Stimulated activated CD4-positive, alpha-beta T cell treated with anti-CD3 and anti-CD28 coated beads, Interleukin-12 subunit alpha, Interleukin-12 subunit beta, amount 100 ng/mL, for 24 hours (primary cell): ENCODE data around the gene AXIN2.

Experiments used
- DNase-seq, 2 experiments: peaks; one replicate each; pipeline ENCODE4 v3.0.0-alpha.2; 2020; ENCODE audit warnings: low read depth in 2 of 2

The AXIN2 gene, protein sequence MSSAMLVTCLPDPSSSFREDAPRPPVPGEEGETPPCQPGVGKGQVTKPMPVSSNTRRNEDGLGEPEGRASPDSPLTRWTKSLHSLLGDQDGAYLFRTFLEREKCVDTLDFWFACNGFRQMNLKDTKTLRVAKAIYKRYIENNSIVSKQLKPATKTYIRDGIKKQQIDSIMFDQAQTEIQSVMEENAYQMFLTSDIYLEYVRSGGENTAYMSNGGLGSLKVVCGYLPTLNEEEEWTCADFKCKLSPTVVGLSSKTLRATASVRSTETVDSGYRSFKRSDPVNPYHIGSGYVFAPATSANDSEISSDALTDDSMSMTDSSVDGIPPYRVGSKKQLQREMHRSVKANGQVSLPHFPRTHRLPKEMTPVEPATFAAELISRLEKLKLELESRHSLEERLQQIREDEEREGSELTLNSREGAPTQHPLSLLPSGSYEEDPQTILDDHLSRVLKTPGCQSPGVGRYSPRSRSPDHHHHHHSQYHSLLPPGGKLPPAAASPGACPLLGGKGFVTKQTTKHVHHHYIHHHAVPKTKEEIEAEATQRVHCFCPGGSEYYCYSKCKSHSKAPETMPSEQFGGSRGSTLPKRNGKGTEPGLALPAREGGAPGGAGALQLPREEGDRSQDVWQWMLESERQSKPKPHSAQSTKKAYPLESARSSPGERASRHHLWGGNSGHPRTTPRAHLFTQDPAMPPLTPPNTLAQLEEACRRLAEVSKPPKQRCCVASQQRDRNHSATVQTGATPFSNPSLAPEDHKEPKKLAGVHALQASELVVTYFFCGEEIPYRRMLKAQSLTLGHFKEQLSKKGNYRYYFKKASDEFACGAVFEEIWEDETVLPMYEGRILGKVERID

DNA sequence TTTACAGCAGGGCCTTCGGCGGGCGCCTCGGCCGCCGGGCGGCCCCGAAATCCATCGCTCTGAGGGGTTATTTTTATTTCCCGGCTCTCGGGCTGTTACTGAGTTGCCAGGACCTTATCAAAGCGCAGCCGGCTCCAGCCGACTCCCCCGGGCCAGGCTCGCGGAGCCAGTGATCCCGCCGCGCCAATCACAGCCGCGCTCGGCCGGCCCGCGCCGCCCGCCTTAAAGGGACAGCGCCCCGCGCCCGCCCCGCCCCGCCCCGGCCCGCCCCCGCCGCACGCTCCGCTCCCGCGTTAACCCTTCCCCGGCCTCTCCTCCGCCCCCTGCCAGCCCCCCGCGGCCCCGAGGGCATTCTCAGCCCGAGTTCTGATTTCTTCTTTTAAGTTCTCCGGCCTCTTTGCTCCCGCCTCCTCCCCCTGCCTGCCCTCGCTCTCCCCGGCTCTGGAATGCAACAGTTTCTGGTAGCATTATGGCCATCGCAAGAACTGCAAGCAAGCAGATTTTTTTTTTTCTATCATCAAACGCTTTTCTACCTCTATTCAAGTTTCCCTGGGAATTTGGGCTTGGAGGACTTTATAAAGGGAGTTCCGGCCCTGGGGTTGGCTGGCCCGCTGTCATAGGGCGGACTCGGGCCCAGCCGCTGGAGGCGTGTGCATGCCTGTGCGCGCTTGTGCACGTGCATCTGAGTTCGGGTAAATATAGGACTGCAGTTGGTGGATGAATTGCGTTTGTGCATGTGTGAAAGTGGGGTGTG is at the start of gene AXIN2:
TSS of gene AXIN2 (minus strand) at position 197 of the 754 bp plus-strand sequence. CDS start 3,028 bp downstream, outside the sequence.
- peak; percentile 75 to 80 for DNase-seq

DNA sequence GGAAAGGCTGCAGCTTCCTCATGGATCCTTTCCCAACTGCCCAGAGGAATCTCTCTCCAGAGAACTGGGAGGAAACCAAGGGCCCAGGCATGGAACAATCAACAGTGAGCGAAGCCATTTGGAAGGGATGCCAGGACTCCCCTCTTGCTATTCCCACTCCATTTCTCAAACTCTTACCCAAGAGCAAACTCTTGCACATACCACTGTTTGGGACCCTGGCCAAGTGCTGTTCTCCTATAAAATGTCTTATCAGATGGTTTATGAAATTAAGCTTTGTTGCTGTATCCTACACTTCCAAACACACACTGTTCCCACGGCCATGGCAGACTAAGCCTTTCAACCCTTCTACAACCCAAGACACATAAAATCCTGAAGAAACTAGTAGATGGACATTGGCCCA is 48.3 kb upstream of the AXIN2 start:
- no peak for DNase-seq

DNA sequence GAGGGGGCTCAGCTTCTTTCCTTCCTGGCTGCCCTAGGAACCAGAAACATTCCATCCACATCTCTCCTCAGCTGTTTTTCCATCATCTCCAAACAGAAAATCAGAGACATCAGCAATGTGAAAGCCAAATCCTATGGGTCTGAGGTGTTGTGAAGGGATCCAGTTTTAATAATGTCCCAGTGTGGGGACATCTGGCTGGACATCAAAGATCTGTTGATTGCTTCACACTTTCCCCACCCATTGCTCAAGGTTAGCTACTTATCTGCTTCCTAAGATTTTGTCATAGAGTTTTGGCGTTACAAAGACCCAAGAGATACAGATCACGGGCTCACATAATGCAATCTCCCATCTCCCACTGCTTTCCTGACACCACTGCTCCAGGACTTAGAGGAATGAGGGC is 47.8 kb upstream of the AXIN2 start:
- no peak for DNase-seq

DNA sequence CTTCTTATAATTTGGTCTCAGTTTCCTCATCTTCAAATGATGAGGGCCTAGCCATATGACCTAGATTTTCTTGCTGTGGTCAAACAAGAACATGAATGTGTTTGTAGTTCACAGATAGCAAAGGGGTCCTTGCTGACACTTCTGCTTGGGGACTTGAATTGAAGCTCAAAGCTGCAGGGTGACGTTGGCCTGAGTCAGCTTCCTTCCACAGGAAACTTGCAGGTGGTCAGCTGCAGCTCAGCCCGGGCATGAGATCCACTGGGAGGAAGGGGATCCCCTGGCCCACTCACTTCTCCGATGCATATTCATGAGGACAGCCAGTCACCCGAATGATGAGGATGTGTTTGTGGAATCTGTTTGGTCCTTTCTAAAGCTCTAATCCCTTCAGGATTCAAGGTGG is 42.6 kb upstream of the AXIN2 start:
- DNase-seq = no peak

DNA sequence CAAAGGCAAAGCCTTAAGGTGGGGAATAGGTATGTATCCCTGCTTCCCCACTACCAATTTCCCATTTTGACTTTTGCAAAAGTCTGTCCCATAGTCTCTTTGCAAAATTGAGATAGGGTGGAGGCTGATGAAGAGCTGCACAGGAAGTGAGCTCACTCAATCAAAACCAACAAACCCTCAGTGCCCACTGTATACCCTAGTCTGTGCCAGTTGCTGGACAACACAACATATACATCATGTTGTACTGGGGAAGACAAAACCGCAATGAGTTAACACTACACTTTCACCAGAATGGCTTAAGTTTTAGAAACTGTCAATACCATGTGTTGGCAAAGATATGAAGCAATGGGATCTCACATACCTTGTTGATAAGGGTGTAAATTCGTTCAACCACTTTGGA is 40.4 kb upstream of the AXIN2 start:
- DNase-seq = no peak

DNA sequence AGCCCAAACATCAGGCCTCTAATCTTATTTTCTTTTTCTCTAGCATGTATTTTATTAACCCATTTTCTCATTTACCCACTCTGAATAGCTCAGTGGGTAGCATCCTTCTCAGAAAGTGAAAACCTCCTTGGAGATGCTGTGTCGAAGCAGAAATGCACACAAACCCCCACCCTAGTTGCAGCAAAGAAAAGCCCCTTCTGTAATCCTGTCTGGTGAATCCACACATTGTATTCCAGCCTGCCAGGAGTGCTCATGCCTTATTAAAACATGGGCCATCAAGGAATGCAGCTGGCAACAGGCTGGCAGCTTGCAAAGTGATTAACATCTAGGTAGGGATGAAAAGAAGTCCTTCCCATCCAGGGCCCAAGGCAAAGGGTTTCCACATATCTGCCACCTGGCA is 39.7 kb upstream of the AXIN2 start:
- no peak for DNase-seq

DNA sequence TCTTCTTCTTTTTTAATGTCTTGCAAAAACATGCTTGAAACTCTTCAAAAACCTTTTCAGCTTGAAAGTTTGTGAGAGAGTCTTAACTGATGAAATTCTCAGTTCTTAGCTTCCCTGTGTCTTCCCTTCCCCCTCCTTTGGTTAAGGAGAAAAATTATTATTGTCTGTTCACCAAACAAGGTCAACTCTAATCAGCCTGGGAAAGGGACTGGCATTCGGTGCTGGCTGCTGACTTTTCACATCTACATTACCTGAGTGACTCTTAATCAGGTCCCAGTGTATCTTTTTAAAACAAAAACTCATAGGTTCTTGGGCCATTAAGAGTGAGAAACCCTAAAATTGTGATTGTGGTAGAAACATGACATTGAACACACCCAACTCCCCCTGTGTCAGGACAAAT is 39.1 kb upstream of the AXIN2 start:
- no peak for DNase-seq

DNA sequence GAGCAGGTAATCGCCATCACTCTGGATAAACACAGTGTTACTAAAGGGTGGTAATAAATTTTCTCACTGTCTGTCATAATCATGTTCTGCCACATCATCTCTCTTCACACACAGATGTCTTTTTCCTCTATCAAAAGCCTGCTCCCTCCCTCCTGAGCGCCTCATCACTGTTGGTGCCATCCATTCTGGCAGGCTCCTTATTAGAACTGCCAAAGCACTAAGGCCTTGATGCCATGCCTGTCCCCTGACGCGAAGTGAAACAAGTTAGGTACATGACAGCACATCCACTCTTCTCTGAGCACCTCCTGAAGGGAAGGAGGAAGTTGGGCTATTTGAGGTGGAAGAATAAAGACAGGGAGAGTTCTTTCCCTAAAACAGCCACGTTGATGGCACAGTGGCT is 38.2 kb upstream of the AXIN2 start:
- no peak for DNase-seq

DNA sequence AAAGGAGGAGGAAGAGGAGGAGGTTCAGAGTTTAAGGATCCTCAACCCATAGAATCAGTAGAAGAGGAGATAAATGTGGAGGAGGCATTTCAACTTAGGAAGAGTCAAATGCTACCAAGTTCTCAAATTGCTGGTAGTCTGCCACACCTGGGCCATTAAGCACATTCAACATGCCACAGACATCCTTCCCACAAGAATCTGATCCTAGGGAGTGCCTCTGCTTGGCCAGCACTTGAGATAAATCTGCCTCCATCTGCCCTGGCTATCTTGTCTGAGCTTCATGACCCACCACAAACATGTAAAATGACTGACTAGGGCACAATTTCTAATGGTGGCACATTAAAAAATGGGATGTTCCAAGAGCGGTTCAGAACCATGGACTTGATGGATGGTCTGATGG is 37.3 kb upstream of the AXIN2 start:
- DNase-seq = no peak

DNA sequence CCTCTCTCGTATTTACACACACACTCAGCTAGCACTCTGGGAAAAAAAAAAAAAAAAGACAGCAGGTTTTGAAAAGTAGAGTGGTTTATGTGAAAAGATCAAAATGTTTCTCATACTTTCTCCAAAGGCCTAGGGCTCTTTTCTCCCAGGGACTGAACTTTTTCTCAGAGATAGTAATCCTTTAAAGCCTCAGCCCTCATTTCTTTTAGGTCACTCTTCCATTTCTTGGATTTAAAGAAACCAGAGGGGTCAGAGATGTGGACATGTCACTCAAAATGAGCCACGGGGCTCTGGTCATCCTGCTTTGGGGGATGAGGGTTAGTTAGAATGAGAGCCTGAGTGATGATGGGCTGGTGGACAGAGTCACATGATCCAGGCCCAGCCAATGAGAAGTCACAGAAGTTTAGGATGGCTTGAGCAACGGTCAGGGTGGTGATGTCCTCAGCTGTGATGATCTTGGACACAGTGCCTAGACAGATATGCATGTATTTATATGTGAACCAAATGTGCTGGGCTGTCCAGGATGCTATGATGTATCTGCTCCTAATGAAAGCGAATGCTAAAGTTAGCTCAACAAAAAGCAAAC is 33.7 kb upstream of the AXIN2 start:
- no peak for DNase-seq

DNA sequence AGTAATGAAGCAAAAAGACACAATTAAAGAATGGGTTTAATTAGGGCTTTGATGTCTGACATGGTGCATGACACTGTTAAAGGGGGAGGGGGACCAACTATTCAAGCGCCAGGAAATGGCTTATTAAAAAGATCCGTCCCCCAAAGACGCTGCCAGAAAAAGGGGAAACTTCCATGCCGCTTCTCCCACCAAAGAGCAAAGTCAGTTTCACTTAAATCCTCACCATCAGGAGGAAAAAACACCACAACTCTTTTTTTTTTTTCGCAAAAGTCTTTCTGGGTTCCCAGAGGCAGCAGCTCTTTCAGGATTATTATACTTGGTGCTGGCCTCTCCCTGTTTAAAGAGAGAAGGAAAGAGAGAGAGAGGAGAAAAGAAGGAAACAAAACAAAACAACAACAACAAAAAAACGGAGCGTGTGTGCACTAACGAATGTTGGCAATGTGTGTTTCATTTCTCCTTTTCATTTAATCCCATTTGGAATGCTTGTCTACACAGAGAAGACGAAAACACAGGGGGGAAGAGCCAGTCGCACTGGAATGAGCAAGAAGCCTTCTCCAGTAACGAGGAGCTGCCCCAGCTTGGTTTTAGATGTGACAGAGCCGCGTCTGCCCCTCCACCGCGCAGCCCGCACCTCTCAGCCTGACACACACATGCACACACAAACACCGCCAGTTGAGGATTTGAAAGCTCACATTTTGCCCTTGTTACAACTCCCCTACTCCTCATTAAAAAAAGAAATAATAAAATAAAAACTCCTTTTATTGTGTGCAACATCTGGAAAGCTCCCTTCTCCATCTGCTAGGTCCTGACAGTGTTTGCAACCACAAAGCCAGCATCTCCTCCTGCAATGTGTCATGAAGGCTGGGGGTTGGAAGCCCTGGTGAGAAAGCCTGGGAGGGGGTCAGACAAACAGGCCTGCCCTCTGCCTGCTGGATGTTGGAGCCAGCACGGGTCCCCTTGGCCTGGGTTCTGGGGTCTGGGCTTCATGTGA is 32.7 kb upstream of the AXIN2 start:
- DNase-seq = no peak

DNA sequence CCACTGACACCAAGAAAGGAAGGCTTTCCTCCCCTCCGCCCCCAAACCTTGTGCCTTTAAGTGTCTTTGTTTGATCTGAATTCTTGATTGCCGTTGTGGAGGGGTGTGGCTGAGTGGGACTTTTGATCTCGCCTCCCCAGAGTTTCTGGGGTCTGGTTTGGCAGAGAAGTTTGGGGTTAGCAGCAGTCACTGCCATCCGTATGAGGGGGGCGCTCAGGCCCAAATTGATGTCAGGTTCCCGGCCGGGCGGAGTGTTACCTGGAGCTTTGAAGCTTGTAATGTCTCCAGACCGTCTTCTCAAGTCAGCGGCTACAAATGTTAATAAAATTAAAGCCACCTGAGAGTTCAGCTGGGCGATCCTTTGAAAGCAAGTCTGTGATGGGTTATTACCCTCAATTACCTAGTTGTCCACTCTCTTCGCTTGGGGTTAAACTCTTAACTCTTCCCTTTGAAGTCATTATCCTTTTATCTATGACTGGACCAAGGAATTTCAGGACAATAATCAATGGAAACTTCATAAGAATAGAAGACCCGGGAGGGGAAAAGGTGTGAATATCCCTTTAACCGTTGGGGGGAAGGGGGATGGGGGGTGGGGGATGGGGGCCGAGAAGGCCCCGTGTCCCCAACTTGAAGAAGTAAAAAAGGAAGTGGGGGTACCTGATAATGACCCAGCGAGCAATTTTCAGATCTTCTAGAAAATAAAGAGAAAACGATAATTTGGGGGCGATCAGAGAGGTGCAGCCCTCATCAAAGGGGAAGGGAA is 31.8 kb upstream of the AXIN2 start:
- DNase-seq = no peak

DNA sequence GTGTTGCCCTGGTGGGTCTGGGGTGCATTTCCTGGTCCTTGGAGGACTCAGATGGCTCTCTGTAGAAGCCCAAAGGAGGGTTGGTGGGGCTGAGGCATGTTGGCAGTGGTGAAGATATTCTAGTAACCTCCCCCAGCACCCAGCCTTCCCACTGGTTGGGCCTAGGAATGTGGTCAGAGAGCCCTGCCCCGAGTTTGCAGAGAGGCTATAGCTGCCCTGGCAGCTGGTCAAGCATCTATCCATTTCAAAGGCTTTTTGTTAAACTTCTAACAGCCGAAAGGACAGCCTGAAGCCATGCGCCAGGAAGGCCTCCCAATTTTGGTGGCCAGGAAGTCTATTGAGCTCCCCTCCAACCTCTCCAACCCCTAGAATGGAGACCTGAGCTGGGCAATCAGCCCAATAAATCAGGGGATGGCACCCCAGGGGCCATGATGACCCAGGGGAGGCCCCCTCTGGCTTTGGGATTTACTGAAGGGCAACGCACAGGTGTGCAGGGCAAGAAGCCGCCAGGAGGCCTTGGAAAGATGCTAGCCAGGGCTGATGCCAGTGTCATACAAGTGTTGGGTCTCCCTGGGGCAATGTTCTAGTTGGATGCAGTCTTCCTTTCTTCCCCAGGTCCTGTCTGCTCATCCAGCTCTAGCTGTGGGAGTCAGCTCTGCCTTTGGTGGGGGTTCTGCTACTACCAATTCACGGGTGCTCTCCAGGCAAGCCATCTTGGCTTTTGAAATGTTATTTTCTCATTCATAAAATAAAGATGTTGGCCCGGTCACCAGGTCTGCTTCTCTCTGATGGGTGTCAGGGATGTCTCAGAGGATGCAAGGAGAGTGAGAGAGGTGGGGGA is 30.9 kb upstream of the AXIN2 start:
- DNase-seq = no peak

DNA sequence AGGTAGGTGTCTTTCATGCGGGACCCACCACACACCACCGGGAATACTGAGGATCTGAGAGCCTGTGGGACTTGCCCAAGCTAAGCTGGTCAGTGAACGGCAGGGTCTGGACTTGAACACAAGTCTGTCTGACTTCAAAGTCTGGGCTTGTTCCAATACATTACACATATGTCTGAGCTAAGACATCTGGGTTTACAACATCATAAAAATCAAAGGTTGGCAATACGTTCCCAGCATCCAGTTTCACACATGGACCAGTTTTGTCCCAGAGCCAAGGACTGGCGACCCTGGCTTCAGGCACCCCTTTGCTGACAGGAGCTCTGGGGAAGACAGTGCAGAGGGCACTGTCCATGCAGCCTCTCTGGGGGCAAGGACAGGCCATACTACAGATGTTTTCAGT is 27.9 kb upstream of the AXIN2 start:
- no peak for DNase-seq

DNA sequence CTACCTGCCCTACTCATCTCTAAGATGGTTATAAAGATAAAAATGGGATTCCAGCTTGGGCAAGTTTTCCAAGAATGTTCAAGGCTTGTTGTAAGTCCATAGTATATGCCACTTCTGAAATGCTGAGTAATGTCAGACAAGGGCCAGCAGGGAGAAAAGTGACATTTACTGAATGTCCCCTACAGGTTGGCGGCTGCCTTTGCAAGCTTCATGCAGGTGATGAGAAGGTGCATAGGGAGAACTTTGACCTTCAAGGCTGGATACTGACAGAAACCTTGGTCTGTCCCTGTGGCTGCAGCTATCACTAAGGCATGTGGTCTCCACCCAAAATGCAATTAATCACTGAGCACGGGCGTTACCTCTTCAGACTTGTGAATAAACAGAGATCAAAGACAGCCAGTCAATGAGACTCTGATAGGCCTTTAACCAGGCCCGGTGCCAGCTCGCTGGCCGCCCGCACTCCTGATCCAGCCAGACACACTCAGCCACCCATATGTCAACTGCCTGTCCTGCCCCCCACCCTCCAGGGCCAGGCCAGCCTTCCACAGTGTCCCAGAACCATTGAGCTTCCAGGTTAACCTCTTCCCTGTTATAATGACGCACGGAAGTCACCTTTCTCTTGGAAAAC is 26.8 kb upstream of the AXIN2 start:
- DNase-seq = no peak

DNA sequence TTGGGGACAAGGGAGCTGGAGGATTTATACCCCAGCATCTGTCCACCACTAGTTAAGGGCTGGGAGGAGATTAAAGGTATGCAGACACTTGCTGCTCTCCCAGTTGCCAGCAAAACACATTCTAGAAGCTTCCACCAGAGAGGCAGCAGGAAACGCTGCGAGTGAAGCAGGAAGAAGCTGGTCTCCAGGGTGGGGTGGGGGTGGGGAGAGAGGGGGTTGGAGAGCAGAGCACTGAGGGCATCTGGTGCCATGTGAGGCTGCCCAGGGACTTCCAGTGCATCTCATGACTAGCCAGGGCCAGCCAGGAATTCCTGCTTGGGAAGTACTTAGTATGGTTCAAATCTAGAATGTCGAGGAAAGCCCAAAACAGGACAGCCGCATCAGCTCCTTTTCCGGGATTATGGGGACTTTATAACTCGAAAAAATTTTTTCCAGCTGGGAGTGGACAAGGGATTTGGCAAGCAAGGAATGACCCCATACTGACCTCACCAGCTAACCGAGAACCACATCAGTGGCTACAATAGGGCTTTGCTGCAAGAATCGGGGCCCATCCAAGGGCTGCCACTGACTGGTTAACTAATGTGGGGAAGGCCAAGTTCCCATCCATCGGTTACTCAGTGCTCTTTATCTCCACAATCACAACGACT is 26.2 kb upstream of the AXIN2 start:
- no peak for DNase-seq

DNA sequence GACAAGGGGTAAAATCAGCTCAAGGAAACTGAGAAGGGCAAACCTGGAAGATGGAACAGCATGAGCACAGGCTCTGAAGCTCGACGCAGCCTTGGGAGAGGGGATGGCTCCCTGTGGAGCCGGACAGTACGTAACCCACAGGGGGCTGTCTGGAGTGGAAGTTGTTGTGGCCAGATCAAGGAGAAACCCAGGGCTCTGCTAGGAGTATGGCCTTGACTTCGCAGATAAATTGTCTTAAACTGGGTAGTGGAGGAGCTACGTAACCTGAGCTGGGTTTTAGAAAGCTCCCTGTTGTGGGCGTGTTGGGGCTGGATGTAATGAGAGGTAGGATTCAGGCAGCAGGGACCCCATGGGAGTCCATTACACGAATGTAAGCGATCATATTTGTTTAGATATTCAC is 25.5 kb upstream of the AXIN2 start:
- no peak for DNase-seq
